CD4-positive, alpha-beta T cell (primary cell): ENCODE results near the gene PPP1R9A. TPM values are rescaled to one million over a fixed set of nuclear protein-coding genes. Genes with fewer than 3 reads are reported as not detected.

Experiments
- ATAC-seq: fragments of 200-7000 bp; cut with Tn5 transposase; one replicate; pipeline ENCODE4 v1.10.0; 2022; ENCODE audit warnings: mild to moderate bottlenecking; ENCODE audit not compliant: poor library complexity
- CTCF ChIA-PET: fragments of 350-600 bp; sonication (Branson Sonifier 250); formaldehyde crosslinking; loops from one replicate; lab custom pipeline; 2021; ENCODE audit warnings: antibody characterized with exemption, inconsistent platforms; lab: Charles Lee
- POLR2A ChIA-PET: fragments of 350-600 bp; sonication (Branson Sonifier 250); formaldehyde crosslinking; loops from one replicate; lab custom pipeline; 2021; ENCODE audit warnings: antibody characterized with exemption, inconsistent platforms; lab: Charles Lee
- DNase-seq, 14 experiments: peaks; one replicate each; pipeline ENCODE4 v3.0.0-alpha.2; 2013 to 2020; ENCODE audit warnings: mixed read lengths in 2 of 14
- H3K27ac ChIP-seq, 2 donors: one replicate each; pipeline versions ENCODE4 v1.5.1 to v1.7.0; 2013; ENCODE audit warnings: low read length in 2 of 2, low read depth in 1 of 2, mild to moderate bottlenecking in 1 of 2
- H3K27me3 ChIP-seq, 2 experiments: 1 replicate in 1 of 2; 2 replicates in 1 of 2; pipeline versions ENCODE4 v1.6.1 to v1.7.0; 2013; ENCODE audit warnings: low read length in 2 of 2, control low read depth in 1 of 2, mild to moderate bottlenecking in 1 of 2, moderate library complexity in 1 of 2; ENCODE audit not compliant: insufficient read depth in 2 of 2, control insufficient read depth in 1 of 2
- H3K36me3 ChIP-seq: one replicate; pipeline ENCODE4 v1.6.1; 2013; ENCODE audit warnings: low read length, control low read depth; ENCODE audit not compliant: insufficient read depth
- H3K4me1 ChIP-seq: one replicate; pipeline ENCODE4 v1.6.1; 2013; ENCODE audit warnings: low read length, control low read depth; ENCODE audit not compliant: insufficient read depth
- H3K4me3 ChIP-seq: one replicate; pipeline ENCODE4 v1.5.1; 2013; ENCODE audit warnings: mild to moderate bottlenecking, low read length, moderate library complexity
- H3K9me3 ChIP-seq, 2 experiments: 1 replicate in 1 of 2; 2 replicates in 1 of 2; pipeline versions ENCODE4 v1.6.1 to v1.7.0; 2013; ENCODE audit warnings: low read length in 2 of 2, mild to moderate bottlenecking in 2 of 2, control low read depth in 1 of 2, moderate library complexity in 1 of 2; ENCODE audit not compliant: control insufficient read depth in 1 of 2, insufficient read depth in 1 of 2
- H3K27ac Mint-ChIP-seq: one replicate; pipeline ENCODE4 v1.8.0; 2020; ENCODE audit warnings: mixed read lengths
- H3K27me3 Mint-ChIP-seq: one replicate; pipeline ENCODE4 v1.8.0; 2021; ENCODE audit warnings: mixed read lengths
- H3K36me3 Mint-ChIP-seq: one replicate; pipeline ENCODE4 v1.8.0; 2021; ENCODE audit warnings: low read depth, mixed read lengths
- H3K4me1 Mint-ChIP-seq: one replicate; pipeline ENCODE4 v1.8.0; 2021; ENCODE audit warnings: low read depth, mixed read lengths
- H3K4me3 Mint-ChIP-seq: one replicate; pipeline ENCODE4 v1.8.0; 2020; ENCODE audit warnings: mild to moderate bottlenecking, mixed read lengths
- H3K9me3 Mint-ChIP-seq: one replicate; pipeline ENCODE4 v1.8.0; 2020; ENCODE audit warnings: mixed read lengths
- intact Hi-C, 2 experiments: fragments of 100-400 bp; cut with DNase I in 1 of 2; cut with micrococcal nuclease in 1 of 2; formaldehyde crosslinking; loops; one replicate each; pipeline versions ENCODE4 v1.15.1 to v1.9.0; 2023 to 2025; cut with DNase I, micrococcal nuclease
- total RNA-seq, 174 experiments: library from RNA in 2 of 174; stranded (reverse) in 2 of 174; gene quantifications; one replicate each; pipeline ENCODE4 v1.2.3 and lab custom pipeline; 2021 to 2026
- TF ChIP-seq, protein P1 (sequence below): fragments of 200-600 bp; IDR thresholded peaks from one replicate; pipeline ENCODE4 v1.8.0; 2022; ENCODE audit warnings: antibody characterized with exemption, mild to moderate bottlenecking

The PPP1R9A gene
- total RNA-seq, 2 experiments from 2014 or later = not detected

DNA sequence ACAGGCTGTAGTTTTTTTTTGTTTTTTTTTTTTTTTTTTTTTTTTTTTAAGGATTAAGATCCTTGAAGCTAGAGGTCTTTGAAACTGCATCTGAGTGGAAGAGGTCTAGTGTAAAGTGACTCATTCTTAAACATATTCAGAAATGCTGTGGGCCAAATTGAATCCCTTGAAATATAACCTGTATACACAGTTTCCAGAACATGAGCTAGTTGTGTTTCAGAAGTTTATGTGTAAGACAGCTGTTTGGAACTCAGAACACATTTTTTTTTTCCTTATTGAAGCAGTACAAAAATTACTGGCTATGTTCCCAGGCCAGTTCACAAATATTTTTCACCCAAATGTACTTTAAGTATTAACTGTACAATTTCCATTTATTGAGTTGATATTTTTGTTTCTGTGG is 67.9 kb downstream of the PPP1R9A start:
- DNase-seq (no peak), ATAC-seq (no peak)
- H3K9me3 ChIP-seq = peaks cover 0 to 4% of the 10 kb centered on the region in 2 experiments
- H3K4me3 ChIP-seq = no peak overlapping the region
- no peak overlapping the region for H3K27ac ChIP-seq
- H3K4me3 Mint-ChIP-seq = no peak overlapping the region
- no peaks in the 10 kb centered on the region for H3K27me3 Mint-ChIP-seq
- TF ChIP-seq, protein P1, sequence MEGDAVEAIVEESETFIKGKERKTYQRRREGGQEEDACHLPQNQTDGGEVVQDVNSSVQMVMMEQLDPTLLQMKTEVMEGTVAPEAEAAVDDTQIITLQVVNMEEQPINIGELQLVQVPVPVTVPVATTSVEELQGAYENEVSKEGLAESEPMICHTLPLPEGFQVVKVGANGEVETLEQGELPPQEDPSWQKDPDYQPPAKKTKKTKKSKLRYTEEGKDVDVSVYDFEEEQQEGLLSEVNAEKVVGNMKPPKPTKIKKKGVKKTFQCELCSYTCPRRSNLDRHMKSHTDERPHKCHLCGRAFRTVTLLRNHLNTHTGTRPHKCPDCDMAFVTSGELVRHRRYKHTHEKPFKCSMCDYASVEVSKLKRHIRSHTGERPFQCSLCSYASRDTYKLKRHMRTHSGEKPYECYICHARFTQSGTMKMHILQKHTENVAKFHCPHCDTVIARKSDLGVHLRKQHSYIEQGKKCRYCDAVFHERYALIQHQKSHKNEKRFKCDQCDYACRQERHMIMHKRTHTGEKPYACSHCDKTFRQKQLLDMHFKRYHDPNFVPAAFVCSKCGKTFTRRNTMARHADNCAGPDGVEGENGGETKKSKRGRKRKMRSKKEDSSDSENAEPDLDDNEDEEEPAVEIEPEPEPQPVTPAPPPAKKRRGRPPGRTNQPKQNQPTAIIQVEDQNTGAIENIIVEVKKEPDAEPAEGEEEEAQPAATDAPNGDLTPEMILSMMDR = no peak
- H3K9me3 Mint-ChIP-seq = no peaks in the 10 kb centered on the region
- ChIA-PET CTCF (no interaction called here), POLR2A (no interaction called here)
- H3K36me3 ChIP-seq = no peaks in the 10 kb centered on the region
- no peak overlapping the region for H3K27ac Mint-ChIP-seq
- no peaks in the 10 kb centered on the region for H3K36me3 Mint-ChIP-seq
- H3K27me3 ChIP-seq = no peaks in the 10 kb centered on the region
- no peaks in the 10 kb centered on the region for H3K4me1 ChIP-seq
- intact Hi-C loops = no loop called here
- H3K4me1 Mint-ChIP-seq = no peaks in the 10 kb centered on the region

DNA sequence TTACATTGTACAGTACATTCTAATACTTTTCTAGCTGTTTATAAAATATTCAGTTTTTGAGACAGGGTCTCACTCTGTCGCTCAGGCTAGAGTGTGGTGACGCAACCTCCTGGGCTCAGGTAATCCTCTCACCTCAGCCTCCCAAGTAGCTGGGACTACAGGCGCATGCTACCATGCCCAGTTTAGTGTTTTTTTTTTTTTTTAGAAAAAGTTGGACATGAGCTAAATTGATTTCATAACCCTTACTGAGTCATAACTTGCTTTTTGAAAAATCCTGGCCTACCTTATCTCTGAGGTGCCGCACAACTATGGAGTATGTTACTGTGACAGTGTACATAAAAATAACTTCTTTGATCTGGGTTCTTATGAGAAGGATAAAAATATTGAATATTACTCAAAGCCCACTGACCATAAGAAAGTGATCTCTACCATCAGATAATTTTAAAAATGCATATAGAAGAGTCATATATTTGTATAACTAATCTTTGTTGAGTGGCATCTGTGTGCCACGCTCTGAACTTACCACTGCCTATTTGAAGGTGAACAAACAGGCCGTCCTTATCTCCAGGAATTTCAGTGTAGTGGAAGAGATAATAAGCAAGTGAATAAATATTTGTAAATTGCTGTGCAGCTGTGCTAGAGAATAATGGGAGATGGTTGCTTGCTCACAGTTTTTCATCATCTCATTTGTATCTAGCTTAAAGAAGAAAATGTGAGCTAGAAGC is 73.2 kb downstream of the PPP1R9A start:
- TF ChIP-seq, protein P1 = no peak
- Histone ChIP-seq H3K4me1 (no peaks in the 10 kb centered on the region), H3K4me3 (no peak overlapping the region), H3K27me3 (no peaks in the 10 kb centered on the region), H3K9me3 (peaks cover 0 to 4% of the 10 kb centered on the region in 2 experiments), H3K27ac (no peak overlapping the region), H3K36me3 (no peaks in the 10 kb centered on the region)
- DNase-seq (no peak), ATAC-seq (no peak)
- ChIA-PET CTCF (no interaction called here), POLR2A (interaction anchor here (0.6 kb wide), 1 partner anchor 9 kb away, joined by 3 read pairs; no protein-coding TSS in a partner anchor)
- Mint-ChIP-seq H3K36me3 (no peaks in the 10 kb centered on the region), H3K9me3 (no peaks in the 10 kb centered on the region), H3K27me3 (no peaks in the 10 kb centered on the region), H3K4me3 (no peak overlapping the region), H3K4me1 (no peaks in the 10 kb centered on the region), H3K27ac (no peak overlapping the region)
- intact Hi-C loops = no loop called here

DNA sequence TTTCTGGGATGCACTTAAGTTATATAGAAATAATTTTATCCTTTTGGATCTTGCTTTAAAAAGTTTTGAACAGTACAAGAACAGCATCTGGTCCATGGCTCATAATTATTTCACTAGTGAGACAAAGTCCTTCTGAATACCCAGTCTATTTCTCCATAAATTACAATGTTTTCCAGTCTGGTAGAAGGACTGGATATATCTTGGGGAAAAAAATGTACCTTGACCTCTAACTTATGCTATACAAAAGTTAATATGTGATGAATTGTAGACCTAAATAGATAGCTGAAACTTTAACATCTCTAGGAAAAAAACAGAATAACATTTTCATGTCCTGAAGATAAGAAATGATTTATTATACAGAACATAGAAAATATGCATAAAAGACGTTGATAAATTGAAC is 88.5 kb downstream of the PPP1R9A start:
- ChIA-PET POLR2A (no interaction called here), CTCF (no interaction called here)
- H3K36me3 Mint-ChIP-seq = no peaks in the 10 kb centered on the region
- no peaks in the 10 kb centered on the region for H3K4me1 Mint-ChIP-seq
- H3K9me3 Mint-ChIP-seq = peaks cover 6% of the 10 kb centered on the region
- Histone ChIP-seq H3K4me3 (no peak overlapping the region), H3K36me3 (no peaks in the 10 kb centered on the region), H3K27ac (no peak overlapping the region), H3K9me3 (peaks cover 0 to 4% of the 10 kb centered on the region in 2 experiments), H3K4me1 (no peaks in the 10 kb centered on the region), H3K27me3 (no peaks in the 10 kb centered on the region)
- no peaks in the 10 kb centered on the region for H3K27me3 Mint-ChIP-seq
- DNase-seq = no peak
- no peak for ATAC-seq
- TF ChIP-seq, protein P1 = no peak
- intact Hi-C loops = no loop called here
- H3K4me3 Mint-ChIP-seq = no peak overlapping the region
- H3K27ac Mint-ChIP-seq = no peak overlapping the region
